ENCODE results near the gene SLC16A8.
A peak's percentile ranks its signal among the peaks of the same experiment; 100 is the strongest.
"Not testable (repeated sequence)": the region's sequence is repeated elsewhere in the genome, so short reads cannot be mapped to it uniquely, and the experiment has no call there.

The SLC16A8 gene

GRCh38 chr22:38081941-38082828, 1.8 kb downstream of the SLC16A8 start:
- Histone ChIP-seq H3K27me3 (ENCODE audit: insufficient read depth, low read length) (peaks cover 40% of the 10 kb centered on the region), H3K4me1 (ENCODE audit: insufficient read depth, low read length) (peaks cover 7% of the 10 kb centered on the region; the same call in 1 of the 2 replicates), H3K36me3 (ENCODE audit: insufficient read depth, low read depth, low read length) (no peaks in the 10 kb centered on the region), H3K27ac (ENCODE audit: low read length) (no peak overlapping the region), H3K4me3 (ENCODE audit: low read length) (no peak overlapping the region), H3K9ac (ENCODE audit: low read depth, low read length) (no peak overlapping the region), H3K9me3 (ENCODE audit: insufficient read depth, low read depth, low read length) (no peaks in the 10 kb centered on the region)

- peaks cover 7% of the 10 kb centered on the region; the same call in 1 of the 2 replicates for H3K4me1 ChIP-seq (ENCODE audit: insufficient read depth, low read length)
- H3K27me3 ChIP-seq (ENCODE audit: insufficient read depth, low read length), result peaks cover 40% of the 10 kb centered on the region
- no peak overlapping the region for H3K9ac ChIP-seq (ENCODE audit: low read depth, low read length)
- no peaks in the 10 kb centered on the region for H3K9me3 ChIP-seq (ENCODE audit: insufficient read depth, low read depth, low read length)
- H3K36me3 ChIP-seq (ENCODE audit: insufficient read depth, low read depth, low read length), result no peaks in the 10 kb centered on the region
- H3K4me3 ChIP-seq (ENCODE audit: low read length), result peak overlapping the region; percentile 22; the same call in 1 of the 2 replicates
- no peak overlapping the region for H3K27ac ChIP-seq (ENCODE audit: low read length)
Measured at GRCh38 chr22:38081636-38081940, 2.4 kb downstream of the SLC16A8 start.

GRCh38 chr22:38080850-38081635, 2.9 kb downstream of the SLC16A8 start:
- Histone ChIP-seq H3K4me3 (ENCODE audit: low read length) (peak overlapping the region; percentile 58), H3K27me3 (ENCODE audit: insufficient read depth, low read length) (peaks cover 40% of the 10 kb centered on the region), H3K27ac (ENCODE audit: low read length) (no peak overlapping the region), H3K9ac (ENCODE audit: low read depth, low read length) (no peak overlapping the region), H3K9me3 (ENCODE audit: insufficient read depth, low read depth, low read length) (no peaks in the 10 kb centered on the region), H3K4me1 (ENCODE audit: insufficient read depth, low read length) (peaks cover 7% of the 10 kb centered on the region; the same call in 1 of the 2 replicates), H3K36me3 (ENCODE audit: insufficient read depth, low read depth, low read length) (no peaks in the 10 kb centered on the region)

GRCh38 chr22:38080474-38080849, 3.5 kb downstream of the SLC16A8 start:
- Histone ChIP-seq H3K27me3 (ENCODE audit: insufficient read depth, low read length) (peaks cover 40% of the 10 kb centered on the region), H3K27ac (ENCODE audit: low read length) (no peak overlapping the region), H3K9ac (ENCODE audit: low read depth, low read length) (no peak overlapping the region), H3K4me1 (ENCODE audit: insufficient read depth, low read length) (peaks cover 7% of the 10 kb centered on the region; the same call in 1 of the 2 replicates), H3K36me3 (ENCODE audit: insufficient read depth, low read depth, low read length) (no peaks in the 10 kb centered on the region), H3K9me3 (ENCODE audit: insufficient read depth, low read depth, low read length) (no peaks in the 10 kb centered on the region), H3K4me3 (ENCODE audit: low read length) (peak overlapping the region; percentile 58; the same call in 1 of the 2 replicates)

GRCh38 chr22:38079804-38080203, 4.2 kb downstream of the SLC16A8 start:
- H3K27me3 ChIP-seq (ENCODE audit: insufficient read depth, low read length), result peaks cover 40% of the 10 kb centered on the region
- no peak overlapping the region for H3K9ac ChIP-seq (ENCODE audit: low read depth, low read length)
- H3K27ac ChIP-seq (ENCODE audit: low read length), result no peak overlapping the region
- H3K4me3 ChIP-seq (ENCODE audit: low read length), result no peak overlapping the region
- no peaks in the 10 kb centered on the region for H3K36me3 ChIP-seq (ENCODE audit: insufficient read depth, low read depth, low read length)
- peaks cover 4% of the 10 kb centered on the region; the same call in 1 of the 2 replicates for H3K4me1 ChIP-seq (ENCODE audit: insufficient read depth, low read length)
- H3K9me3 ChIP-seq (ENCODE audit: insufficient read depth, low read depth, low read length), result no peaks in the 10 kb centered on the region

GRCh38 chr22:38079208-38079607, 4.8 kb downstream of the SLC16A8 start:
- not testable (repeated sequence) for H3K9ac ChIP-seq (ENCODE audit: low read depth, low read length); H3K4me1 ChIP-seq (ENCODE audit: insufficient read depth, low read length); H3K4me3 ChIP-seq (ENCODE audit: low read length); H3K36me3 ChIP-seq (ENCODE audit: insufficient read depth, low read depth, low read length); H3K9me3 ChIP-seq (ENCODE audit: insufficient read depth, low read depth, low read length); H3K27ac ChIP-seq (ENCODE audit: low read length)
- peaks cover 40% of the 10 kb centered on the region for H3K27me3 ChIP-seq (ENCODE audit: insufficient read depth, low read length)

GRCh38 chr22:38078046-38078840, 5.7 kb downstream of the SLC16A8 start:
- H3K4me1 ChIP-seq (ENCODE audit: insufficient read depth, low read length), result no peaks in the 10 kb centered on the region
- H3K27me3 ChIP-seq (ENCODE audit: insufficient read depth, low read length), result peaks cover 38% of the 10 kb centered on the region
- H3K27ac ChIP-seq (ENCODE audit: low read length), result no peak overlapping the region
- H3K36me3 ChIP-seq (ENCODE audit: insufficient read depth, low read depth, low read length), result peaks cover 13% of the 10 kb centered on the region
- no peak overlapping the region for H3K9ac ChIP-seq (ENCODE audit: low read depth, low read length)
- no peak overlapping the region for H3K4me3 ChIP-seq (ENCODE audit: low read length)
- H3K9me3 ChIP-seq (ENCODE audit: insufficient read depth, low read depth, low read length), result no peaks in the 10 kb centered on the region

GRCh38 chr22:38077595-38077994, 6.4 kb downstream of the SLC16A8 start:
- Histone ChIP-seq H3K4me1 (ENCODE audit: insufficient read depth, low read length) (no peaks in the 10 kb centered on the region), H3K36me3 (ENCODE audit: insufficient read depth, low read depth, low read length) (peaks cover 19% of the 10 kb centered on the region), H3K9ac (ENCODE audit: low read depth, low read length) (no peak overlapping the region), H3K9me3 (ENCODE audit: insufficient read depth, low read depth, low read length) (no peaks in the 10 kb centered on the region), H3K4me3 (ENCODE audit: low read length) (no peak overlapping the region), H3K27me3 (ENCODE audit: insufficient read depth, low read length) (peaks cover 32% of the 10 kb centered on the region), H3K27ac (ENCODE audit: low read length) (no peak overlapping the region)

GRCh38 chr22:38077096-38077495, 6.9 kb downstream of the SLC16A8 start:
- peaks cover 28% of the 10 kb centered on the region for H3K27me3 ChIP-seq (ENCODE audit: insufficient read depth, low read length)
- H3K4me3 ChIP-seq (ENCODE audit: low read length), result no peak overlapping the region
- H3K27ac ChIP-seq (ENCODE audit: low read length), result no peak overlapping the region
- no peak overlapping the region for H3K9ac ChIP-seq (ENCODE audit: low read depth, low read length)
- H3K4me1 ChIP-seq (ENCODE audit: insufficient read depth, low read length), result no peaks in the 10 kb centered on the region
- peaks cover 24% of the 10 kb centered on the region for H3K36me3 ChIP-seq (ENCODE audit: insufficient read depth, low read depth, low read length)
- H3K9me3 ChIP-seq (ENCODE audit: insufficient read depth, low read depth, low read length), result no peaks in the 10 kb centered on the region

- Histone ChIP-seq H3K9ac (ENCODE audit: low read depth, low read length) (no peak overlapping the region), H3K4me1 (ENCODE audit: insufficient read depth, low read length) (no peaks in the 10 kb centered on the region), H3K27me3 (ENCODE audit: insufficient read depth, low read length) (peaks cover 17% of the 10 kb centered on the region), H3K4me3 (ENCODE audit: low read length) (no peak overlapping the region), H3K27ac (ENCODE audit: low read length) (no peak overlapping the region), H3K36me3 (ENCODE audit: insufficient read depth, low read depth, low read length) (peaks cover 34% of the 10 kb centered on the region), H3K9me3 (ENCODE audit: insufficient read depth, low read depth, low read length) (no peaks in the 10 kb centered on the region)
Measured at GRCh38 chr22:38075961-38076360, 8.0 kb downstream of the SLC16A8 start.

- no peak overlapping the region for H3K9ac ChIP-seq (ENCODE audit: low read depth, low read length)
- H3K27me3 ChIP-seq (ENCODE audit: insufficient read depth, low read length), result peaks cover 10% of the 10 kb centered on the region
- no peak overlapping the region for H3K4me3 ChIP-seq (ENCODE audit: low read length)
- no peaks in the 10 kb centered on the region for H3K9me3 ChIP-seq (ENCODE audit: insufficient read depth, low read depth, low read length)
- peaks cover 34% of the 10 kb centered on the region for H3K36me3 ChIP-seq (ENCODE audit: insufficient read depth, low read depth, low read length)
- no peaks in the 10 kb centered on the region for H3K4me1 ChIP-seq (ENCODE audit: insufficient read depth, low read length)
- H3K27ac ChIP-seq (ENCODE audit: low read length), result no peak overlapping the region
Measured at GRCh38 chr22:38075105-38075825, 8.7 kb downstream of the SLC16A8 start.

Data from iPS-20b (cell line).